HCEC 1CT (cell line): ENCODE measurements around the gene LRCH1.
"Not testable (repeated sequence)": the region's sequence is repeated elsewhere in the genome, so short reads cannot be mapped to it uniquely, and the experiment has no call there.

Experiments
- DNase-seq: peaks from one replicate; pipeline ENCODE4 v3.0.0-alpha.2; 2017

LRCH1 gene

GRCh38 chr13:46552889-46553520, at the start of gene LRCH1:
TSS of gene LRCH1 (plus strand) at chr13:46553170. CDS start at chr13:46553397, 227 bp downstream.
- DNase-seq = peak; percentile 93

- no peak for DNase-seq
Observed at GRCh38 chr13:46504036-46504435, 48.9 kb upstream of the LRCH1 start.

- peak; percentile 15 for DNase-seq
Observed at GRCh38 chr13:46507981-46508380, 45.0 kb upstream of the LRCH1 start.

- no peak for DNase-seq
Observed at GRCh38 chr13:46509981-46510380, 43.0 kb upstream of the LRCH1 start.

- no peak for DNase-seq
Observed at GRCh38 chr13:46515803-46516202, 37.2 kb upstream of the LRCH1 start.

- no peak for DNase-seq
Observed at GRCh38 chr13:46516599-46517338, 36.2 kb upstream of the LRCH1 start.

GRCh38 chr13:46517748-46518147, 35.2 kb upstream of the LRCH1 start:
- DNase-seq = not testable (repeated sequence)

GRCh38 chr13:46519182-46519581, 33.8 kb upstream of the LRCH1 start:
- no peak for DNase-seq

GRCh38 chr13:46520166-46520565, 32.8 kb upstream of the LRCH1 start:
- no peak for DNase-seq

- DNase-seq = no peak
Observed at GRCh38 chr13:46521486-46521885, 31.5 kb upstream of the LRCH1 start.

- no peak for DNase-seq
Observed at GRCh38 chr13:46521921-46522747, 30.8 kb upstream of the LRCH1 start.

- no peak for DNase-seq
Observed at GRCh38 chr13:46522748-46523030, 30.3 kb upstream of the LRCH1 start.

- peak; percentile 73 for DNase-seq
Observed at GRCh38 chr13:46523972-46524752, 28.8 kb upstream of the LRCH1 start.

- DNase-seq = no peak
Observed at GRCh38 chr13:46526100-46526735, 26.8 kb upstream of the LRCH1 start.

- no peak for DNase-seq
Observed at GRCh38 chr13:46526740-46527139, 26.2 kb upstream of the LRCH1 start.

GRCh38 chr13:46527237-46527636, 25.7 kb upstream of the LRCH1 start:
- no peak for DNase-seq

- no peak for DNase-seq
Observed at GRCh38 chr13:46529216-46529919, 23.6 kb upstream of the LRCH1 start.

- peak; percentile 57 for DNase-seq
Observed at GRCh38 chr13:46530084-46530935, 22.7 kb upstream of the LRCH1 start.

GRCh38 chr13:46531953-46532352, 21.0 kb upstream of the LRCH1 start:
- DNase-seq = no peak

GRCh38 chr13:46535002-46535401, 18.0 kb upstream of the LRCH1 start:
- no peak for DNase-seq

- DNase-seq = peak; percentile 39
Observed at GRCh38 chr13:46535825-46536224, 17.1 kb upstream of the LRCH1 start.
